SK-N-SH (cell line): Measurements from ENCODE around the gene SUV39H2. TPM values are rescaled to one million over a fixed set of nuclear protein-coding genes. Genes with fewer than 3 reads are reported as not detected.

ENCODE experiments used
- CTCF ChIA-PET: fragments of 300-600, 350-600 bp; formaldehyde crosslinking; extraction: SDS; loops from one replicate; lab custom pipeline; 2021; lab: Yijun Ruan, JAX
- POLR2A ChIA-PET: fragments of 350-600 bp; sonication (Branson Sonifier 250); formaldehyde crosslinking; extraction: SDS; loops from one replicate; lab custom pipeline; 2020; ENCODE audit warnings: antibody characterized with exemption, inconsistent platforms; lab: Yijun Ruan, JAX
- DNase-seq: peaks from one replicate; pipeline ENCODE4 v3.0.0; 2012
- H2AFZ ChIP-seq: fragments of 200-600 bp; sonication (generic); 2 replicates; pipeline ENCODE4 v1.8.1; 2016; ENCODE audit warnings: antibody characterized with exemption, mild to moderate bottlenecking, low read depth
- H3F3A ChIP-seq: fragments of 200-600 bp; sonication (generic); replicated peaks from 2 replicates; pipeline ENCODE3; 2016; ENCODE audit warnings: antibody characterized with exemption, mild to moderate bottlenecking; ENCODE audit not compliant: insufficient read depth
- H3K27ac ChIP-seq, 2 experiments: fragments of 200-500 bp in 1 of 2; fragments of 200-600 bp in 1 of 2; sonication (Bioruptor generic) in 1 of 2; sonication (generic), shearing (Covaris generic) in 1 of 2; 2 replicates each; pipeline versions ENCODE4 v1.5.1 to v1.6.1; 2014 to 2016; ENCODE audit warnings: low read depth in 2 of 2, inconsistent platforms in 1 of 2, low read length in 1 of 2, mild to moderate bottlenecking in 1 of 2, mixed read lengths in 1 of 2
- H3K27me3 ChIP-seq: fragments of 200-600 bp; sonication (generic), shearing (Covaris generic); 2 replicates; pipeline ENCODE4 v1.6.1; 2016; ENCODE audit warnings: mixed run types; ENCODE audit not compliant: insufficient read depth
- H3K36me3 ChIP-seq, 2 experiments: fragments of 200-500 bp in 1 of 2; fragments of 200-600 bp in 1 of 2; sonication (Bioruptor generic) in 1 of 2; sonication (generic) in 1 of 2; replicated peaks in 1 of 2; 2 replicates each; pipeline versions ENCODE3 to v1.5.1; 2014 to 2016; ENCODE audit warnings: low read length in 1 of 2, mild to moderate bottlenecking in 1 of 2; ENCODE audit not compliant: insufficient read depth in 2 of 2, control insufficient read depth in 1 of 2
- H3K4me1 ChIP-seq, 2 experiments: fragments of 200-500 bp in 1 of 2; fragments of 200-600 bp in 1 of 2; sonication (Bioruptor generic) in 1 of 2; sonication (generic), shearing (Covaris generic) in 1 of 2; 2 replicates each; pipeline versions ENCODE4 v1.5.1 to v1.6.1; 2014 to 2016; ENCODE audit warnings: low read depth in 1 of 2, low read length in 1 of 2, mixed run types in 1 of 2; ENCODE audit not compliant: insufficient read depth in 2 of 2, control insufficient read depth in 1 of 2
- H3K4me2 ChIP-seq: fragments of 200-600 bp; sonication (generic), shearing (Covaris generic); 2 replicates; pipeline ENCODE4 v1.6.1; 2017; ENCODE audit warnings: mixed run types
- H3K4me3 ChIP-seq, 2 experiments: fragments of 200-500 bp in 1 of 2; fragments of 200-600 bp in 1 of 2; sonication (Bioruptor generic) in 1 of 2; sonication (generic), shearing (Covaris generic) in 1 of 2; 2 replicates each; pipeline versions ENCODE4 v1.5.1 to v1.8.1; 2014 to 2016; ENCODE audit warnings: low read depth in 2 of 2, inconsistent platforms in 1 of 2, low read length in 1 of 2, mild to moderate bottlenecking in 1 of 2, mixed read lengths in 1 of 2, moderate library complexity in 1 of 2
- H3K79me2 ChIP-seq: fragments of 200-600 bp; sonication (generic); 2 replicates; pipeline ENCODE4 v1.8.1; 2017; ENCODE audit warnings: mild to moderate bottlenecking; ENCODE audit not compliant: insufficient read depth
- H3K9ac ChIP-seq: fragments of 200-600 bp; sonication (generic); 2 replicates; pipeline ENCODE4 v1.6.1; 2017; ENCODE audit warnings: mixed run types
- H3K9me2 ChIP-seq: fragments of 200-600 bp; sonication (generic); 2 replicates; pipeline ENCODE4 v1.6.1; 2017; ENCODE audit warnings: mixed run types
- H3K9me3 ChIP-seq: fragments of 200-600 bp; sonication (generic); 2 replicates; pipeline ENCODE4 v1.6.1; 2017; ENCODE audit warnings: mixed run types, mild to moderate bottlenecking, moderate library complexity
- H4K20me1 ChIP-seq: fragments of 200-600 bp; sonication (generic); 2 replicates; pipeline ENCODE4 v1.6.1; 2017; ENCODE audit warnings: mild to moderate bottlenecking, mixed run types; ENCODE audit not compliant: insufficient read depth
- ELF1 ChIP-seq: IDR thresholded peaks from 2 replicates; pipeline ENCODE4 v1.4.0; 2012
- EP300 ChIP-seq, 2 experiments: IDR thresholded peaks; 2 replicates each; pipeline versions ENCODE4 v1.4.0 to v1.6.1; 2012; ENCODE audit warnings: borderline replicate concordance in 1 of 2, low read depth in 1 of 2, low read length in 1 of 2
- EZH2phosphoT487 ChIP-seq: fragments of 200-600 bp; sonication (generic); IDR thresholded peaks from 2 replicates; pipeline ENCODE4 v1.6.1; 2017; ENCODE audit warnings: low read depth, mixed run types, mild to moderate bottlenecking, antibody characterized with exemption, moderate library complexity, borderline replicate concordance
- FOSL2 ChIP-seq: IDR thresholded peaks from 2 replicates; pipeline ENCODE4 v1.4.0; 2012; ENCODE audit warnings: low read depth, mild to moderate bottlenecking, moderate library complexity, borderline replicate concordance
- FOXM1 ChIP-seq: IDR thresholded peaks from 2 replicates; pipeline ENCODE4 v1.4.0; 2012; ENCODE audit warnings: low read depth, mild to moderate bottlenecking
- GABPA ChIP-seq: IDR thresholded peaks from 2 replicates; pipeline ENCODE4 v1.4.0; 2012; ENCODE audit warnings: low read depth, mild to moderate bottlenecking
- GATA2 ChIP-seq: sonication (generic); formaldehyde crosslinking; IDR thresholded peaks from 2 replicates; pipeline ENCODE4 v1.5.0; 2020; ENCODE audit warnings: mild to moderate bottlenecking, missing genetic modification reagents
- MXI1 ChIP-seq: IDR thresholded peaks from 2 replicates; pipeline ENCODE4 v1.6.1; 2012; ENCODE audit warnings: mild to moderate bottlenecking, low read depth, low read length, improper control_type of control experiment
- NFIC ChIP-seq: IDR thresholded peaks from 2 replicates; pipeline ENCODE4 v1.4.0; 2012; ENCODE audit warnings: borderline replicate concordance
- RAD21 ChIP-seq: IDR thresholded peaks from 2 replicates; pipeline ENCODE4 v1.6.1; 2012; ENCODE audit warnings: mild to moderate bottlenecking, low read length
- REST ChIP-seq: IDR thresholded peaks from 2 replicates; pipeline ENCODE4 v1.6.1; 2012; ENCODE audit warnings: mild to moderate bottlenecking, low read depth, low read length, moderate library complexity
- RFX5 ChIP-seq: IDR thresholded peaks from 2 replicates; pipeline ENCODE4 v1.6.1; 2012; ENCODE audit warnings: mild to moderate bottlenecking, improper control_type of control experiment, low read length
- RXRA ChIP-seq: IDR thresholded peaks from 2 replicates; pipeline ENCODE4 v1.4.0; 2012; ENCODE audit warnings: low read depth, mild to moderate bottlenecking, borderline replicate concordance
- SMC3 ChIP-seq: IDR thresholded peaks from 2 replicates; pipeline ENCODE4 v1.6.1; 2012; ENCODE audit warnings: low read depth, low read length, improper control_type of control experiment
- TAF1 ChIP-seq: IDR thresholded peaks from 2 replicates; pipeline ENCODE4 v1.6.1; 2012; ENCODE audit warnings: low read depth, mild to moderate bottlenecking, low read length, moderate library complexity, borderline replicate concordance
- TCF12 ChIP-seq: IDR thresholded peaks from 2 replicates; pipeline ENCODE4 v1.4.0; 2012
- TEAD4 ChIP-seq: IDR thresholded peaks from 2 replicates; pipeline ENCODE4 v1.4.0; 2012; ENCODE audit warnings: mild to moderate bottlenecking, borderline replicate concordance; ENCODE audit not compliant: insufficient read depth
- YY1 ChIP-seq: IDR thresholded peaks from 2 replicates; pipeline ENCODE4 v1.4.0; 2012; ENCODE audit warnings: low read depth, mild to moderate bottlenecking
- ZBTB33 ChIP-seq: IDR thresholded peaks from 2 replicates; pipeline ENCODE4 v1.4.0; 2012; ENCODE audit warnings: low read depth, borderline replicate concordance
- WGBS: methylation state at CpG from one replicate; pipeline ENCODE4 v1.1.6; 2017; ENCODE audit warnings: low lambda C conversion rate; 5-methylcytosine and 5-hydroxymethylcytosine counted together
- polyA plus RNA-seq, 3 experiments: library from polyadenylated mRNA; depleted of rRNA; stranded (reverse); fragments of >200 nt; gene quantifications; 2 replicates each; pipeline ENCODE4 v1.2.3, GENCODE V29; 2012
- TF ChIP-seq, protein P1 (sequence below): IDR thresholded peaks from 2 replicates; pipeline ENCODE4 v1.4.0; 2012; ENCODE audit warnings: low read depth, borderline replicate concordance
- TF ChIP-seq, protein P2 (sequence below): fragments of 150-350 bp; IDR thresholded peaks from 2 replicates; pipeline ENCODE4 v1.6.1; 2016; ENCODE audit warnings: mild to moderate bottlenecking, low read depth, low read length

Gene SUV39H2
- polyA plus RNA-seq, 1 of the 3 experiments (the other 2 are of a cell fraction), result 4.6 TPM

GRCh38 chr10:14924013-14924412 is 45.3 kb downstream of the SUV39H2 start (continued):
- TF ChIP-seq, protein P1, sequence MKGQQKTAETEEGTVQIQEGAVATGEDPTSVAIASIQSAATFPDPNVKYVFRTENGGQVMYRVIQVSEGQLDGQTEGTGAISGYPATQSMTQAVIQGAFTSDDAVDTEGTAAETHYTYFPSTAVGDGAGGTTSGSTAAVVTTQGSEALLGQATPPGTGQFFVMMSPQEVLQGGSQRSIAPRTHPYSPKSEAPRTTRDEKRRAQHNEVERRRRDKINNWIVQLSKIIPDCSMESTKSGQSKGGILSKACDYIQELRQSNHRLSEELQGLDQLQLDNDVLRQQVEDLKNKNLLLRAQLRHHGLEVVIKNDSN, result no peak
- no peak for TF ChIP-seq MXI1
- TF ChIP-seq FOSL2, result no peak
- no peak for TF ChIP-seq TCF12
- TF ChIP-seq RFX5, result no peak
- no peak for TF ChIP-seq FOXM1
- no peak for TF ChIP-seq TEAD4

DNA sequence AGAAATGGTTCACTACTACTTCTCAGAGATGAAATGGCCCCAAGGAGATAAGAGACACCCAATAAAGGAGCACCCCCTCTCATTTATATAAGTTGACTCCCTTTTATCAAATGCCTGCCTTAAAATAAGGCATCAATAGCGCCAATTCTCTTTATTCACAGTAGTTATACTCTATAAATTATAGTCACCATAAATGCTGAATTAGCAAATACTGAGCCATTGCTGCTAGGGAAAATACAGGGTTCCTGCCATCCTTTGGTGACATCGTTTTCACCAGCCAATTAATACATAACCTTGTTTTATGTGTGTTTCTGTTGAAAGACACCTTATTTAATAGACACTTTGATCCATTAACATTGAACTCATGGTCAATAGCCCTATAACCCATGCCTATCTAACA is 46.6 kb downstream of the SUV39H2 start:
- no peak for DNase-seq
- H3K9me3 ChIP-seq, result no peaks in the 10 kb centered on the region
- TF ChIP-seq EP300 (IDR thresholded peaks at IDR 0.05; ENCODE audit: borderline replicate concordance in 1 of 2, low read depth in 1 of 2, low read length in 1 of 2) (no peak), ELF1 (no peak), RXRA (no peak), REST (no peak), GABPA (no peak), TCF12 (no peak), RFX5 (no peak), SMC3 (no peak), TAF1 (no peak), YY1 (no peak), ZBTB33 (no peak), FOXM1 (no peak), GATA2 (CRISPR knock-in tag) (no peak), TEAD4 (no peak), NFIC (no peak), EZH2phosphoT487 (no peak), RAD21 (no peak)
- TF ChIP-seq, protein P2, sequence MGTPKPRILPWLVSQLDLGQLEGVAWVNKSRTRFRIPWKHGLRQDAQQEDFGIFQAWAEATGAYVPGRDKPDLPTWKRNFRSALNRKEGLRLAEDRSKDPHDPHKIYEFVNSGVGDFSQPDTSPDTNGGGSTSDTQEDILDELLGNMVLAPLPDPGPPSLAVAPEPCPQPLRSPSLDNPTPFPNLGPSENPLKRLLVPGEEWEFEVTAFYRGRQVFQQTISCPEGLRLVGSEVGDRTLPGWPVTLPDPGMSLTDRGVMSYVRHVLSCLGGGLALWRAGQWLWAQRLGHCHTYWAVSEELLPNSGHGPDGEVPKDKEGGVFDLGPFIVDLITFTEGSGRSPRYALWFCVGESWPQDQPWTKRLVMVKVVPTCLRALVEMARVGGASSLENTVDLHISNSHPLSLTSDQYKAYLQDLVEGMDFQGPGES, result no peak
- TF ChIP-seq, all 33 proteins: peak for 0
- 95% methylated on average over 2 of the region's 2 CpGs for WGBS
- no peak overlapping the region for H3K9ac ChIP-seq
- H3K4me3 ChIP-seq, result no peak overlapping the region
- no peaks in the 10 kb centered on the region for H3K9me2 ChIP-seq
- H3F3A ChIP-seq, result no peaks in the 10 kb centered on the region
- H3K4me1 ChIP-seq, result no peaks in the 10 kb centered on the region
- ChIA-PET CTCF (no interaction called here), POLR2A (no interaction called here)
- H3K79me2 ChIP-seq, result no peaks in the 10 kb centered on the region
- H3K4me2 ChIP-seq, result no peak overlapping the region
- H3K27me3 ChIP-seq, result no peaks in the 10 kb centered on the region
- no peak overlapping the region for H3K27ac ChIP-seq
- H3K36me3 ChIP-seq, result peaks cover 48 to 56% of the 10 kb centered on the region in 2 experiments
- no peak overlapping the region for H2AFZ ChIP-seq
- no peaks in the 10 kb centered on the region for H4K20me1 ChIP-seq
